ENCODE data around the gene PLCB1. TPM values are rescaled to one million over a fixed set of nuclear protein-coding genes. Genes with fewer than 3 reads are reported as not detected.
"Not testable (repeated sequence)": the region's sequence is repeated elsewhere in the genome, so short reads cannot be mapped to it uniquely, and the experiment has no call there.

PLCB1 gene
- total RNA-seq, 2 experiments from 2014 or later = 2.2 to 2.8 TPM

- DNase-seq = no peak
- Mint-ChIP-seq H3K9me3 (no peaks in the 10 kb centered on the region), H3K27ac (no peak overlapping the region), H3K4me3 (no peak overlapping the region), H3K4me1 (no peaks in the 10 kb centered on the region), H3K36me3 (no peaks in the 10 kb centered on the region), H3K27me3 (no peaks in the 10 kb centered on the region)
Measured at GRCh38 chr20:8849990-8850389, 717.9 kb downstream of the PLCB1 start.

DNA sequence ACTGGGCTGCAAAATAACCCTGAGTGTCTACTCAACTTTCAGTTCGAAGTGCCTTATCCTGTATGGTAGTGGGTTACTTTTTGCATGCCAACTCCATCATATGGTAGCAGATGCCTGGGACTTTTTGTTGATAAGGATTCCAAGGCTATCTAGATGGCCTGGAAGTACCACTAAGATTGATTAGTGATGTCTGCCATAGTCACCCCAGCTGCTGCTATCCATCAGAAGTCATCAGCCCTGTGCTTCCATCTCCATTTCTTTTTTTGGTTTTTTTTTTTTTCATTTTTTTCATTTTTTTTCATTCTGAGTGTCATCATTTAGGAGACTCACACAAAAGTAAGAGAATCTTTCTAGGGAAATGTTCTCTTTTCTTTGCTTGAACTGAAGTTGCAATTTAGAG is 719.4 kb downstream of the PLCB1 start:
- DNase-seq = no peak
- Mint-ChIP-seq H3K9me3 (no peaks in the 10 kb centered on the region), H3K27ac (no peak overlapping the region), H3K4me3 (no peak overlapping the region), H3K4me1 (no peaks in the 10 kb centered on the region), H3K27me3 (no peaks in the 10 kb centered on the region), H3K36me3 (no peaks in the 10 kb centered on the region)

DNA sequence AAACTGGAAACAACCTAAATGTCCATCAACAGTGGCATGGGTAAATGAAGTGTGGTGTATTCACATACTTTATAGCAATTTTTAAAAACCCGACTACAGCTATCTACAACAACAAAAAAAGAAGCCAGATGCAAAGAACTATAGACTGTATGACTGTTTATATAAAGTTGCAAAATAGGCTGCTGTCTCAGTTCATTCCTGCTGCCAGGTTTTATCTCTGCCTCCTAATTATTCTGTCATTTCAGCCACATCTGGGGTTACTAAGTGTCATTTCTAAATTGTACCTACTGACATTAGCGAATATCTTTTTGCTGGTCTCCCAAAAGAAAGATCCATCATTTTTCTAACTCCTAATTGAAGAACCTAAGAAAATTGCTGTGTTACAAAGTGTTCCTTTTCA is 719.9 kb downstream of the PLCB1 start:
- not testable (repeated sequence) for DNase-seq, H3K9me3 Mint-ChIP-seq, H3K27me3 Mint-ChIP-seq, H3K4me1 Mint-ChIP-seq, H3K36me3 Mint-ChIP-seq, H3K4me3 Mint-ChIP-seq, H3K27ac Mint-ChIP-seq

DNA sequence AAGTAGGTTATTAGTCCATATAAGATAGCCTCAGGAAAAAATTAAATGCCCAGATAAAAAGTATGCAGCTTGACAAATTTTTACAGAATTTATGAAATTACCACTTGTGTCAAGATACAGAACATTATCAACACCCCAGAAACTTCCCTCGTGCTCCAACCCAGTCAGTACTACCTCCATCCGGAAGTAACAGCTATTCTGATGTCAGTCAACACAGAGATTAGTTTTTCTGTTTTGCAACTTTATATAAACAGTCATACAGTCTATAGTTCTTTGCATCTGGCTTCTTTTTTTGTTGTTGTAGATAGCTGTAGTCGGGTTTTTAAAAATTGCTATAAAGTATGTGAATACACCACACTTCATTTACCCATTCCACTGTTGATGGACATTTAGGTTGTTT is 721.1 kb downstream of the PLCB1 start:
- not testable (repeated sequence) for H3K4me1 Mint-ChIP-seq, H3K4me3 Mint-ChIP-seq, H3K27me3 Mint-ChIP-seq, H3K27ac Mint-ChIP-seq, H3K36me3 Mint-ChIP-seq, H3K9me3 Mint-ChIP-seq, DNase-seq

DNA sequence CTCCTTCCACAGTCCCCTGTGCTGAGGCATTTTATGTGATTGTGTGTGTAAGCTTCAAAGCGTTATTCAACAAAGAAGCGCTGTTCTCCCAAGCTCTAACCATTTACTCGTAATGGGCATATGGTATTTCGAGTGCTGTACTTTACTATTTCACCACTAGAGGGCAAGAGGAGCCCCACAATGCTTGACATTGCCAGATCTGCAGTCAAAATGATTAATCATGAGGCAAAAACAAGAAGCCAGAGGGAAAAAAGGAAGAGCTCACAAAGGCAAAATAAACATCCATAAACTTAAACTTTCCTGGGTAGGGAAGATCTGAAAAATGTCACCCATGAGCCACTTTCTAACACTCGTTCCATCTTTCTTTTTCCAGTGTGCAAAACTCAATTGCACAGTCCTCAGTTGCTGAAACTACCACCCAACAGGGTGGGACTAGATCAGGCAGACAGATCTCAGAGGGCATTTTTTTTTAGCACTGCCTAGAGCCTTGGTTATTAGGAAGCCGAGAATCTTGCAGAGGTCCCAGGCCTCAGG is 721.8 kb downstream of the PLCB1 start:
- H3K4me1 Mint-ChIP-seq = no peaks in the 10 kb centered on the region
- no peak overlapping the region for H3K4me3 Mint-ChIP-seq
- no peaks in the 10 kb centered on the region for H3K27me3 Mint-ChIP-seq
- no peak for DNase-seq
- H3K36me3 Mint-ChIP-seq = no peaks in the 10 kb centered on the region
- H3K9me3 Mint-ChIP-seq = no peaks in the 10 kb centered on the region
- no peak overlapping the region for H3K27ac Mint-ChIP-seq

DNA sequence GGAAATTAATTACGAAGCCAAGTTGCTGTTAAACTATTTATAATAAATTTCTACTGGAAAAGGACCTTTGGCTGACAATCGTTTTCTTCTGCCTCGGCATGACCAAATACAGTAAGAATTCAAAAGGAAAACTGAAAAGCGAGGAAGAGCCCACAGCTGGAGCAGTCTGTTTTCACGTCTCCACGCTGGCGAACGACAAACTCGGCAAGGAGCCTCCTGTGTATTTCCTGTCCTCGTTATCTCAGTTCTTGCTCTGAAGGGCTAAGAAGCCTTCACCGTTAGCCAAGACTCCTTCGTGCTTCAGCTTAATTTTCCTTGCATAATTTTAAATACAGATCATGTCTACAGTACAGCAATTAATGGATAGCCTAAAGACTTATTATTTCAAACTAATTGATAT is 722.5 kb downstream of the PLCB1 start:
- H3K4me3 Mint-ChIP-seq = no peak overlapping the region
- no peaks in the 10 kb centered on the region for H3K9me3 Mint-ChIP-seq
- DNase-seq = no peak
- no peaks in the 10 kb centered on the region for H3K27me3 Mint-ChIP-seq
- H3K4me1 Mint-ChIP-seq = no peaks in the 10 kb centered on the region
- H3K36me3 Mint-ChIP-seq = no peaks in the 10 kb centered on the region
- H3K27ac Mint-ChIP-seq = no peak overlapping the region

DNA sequence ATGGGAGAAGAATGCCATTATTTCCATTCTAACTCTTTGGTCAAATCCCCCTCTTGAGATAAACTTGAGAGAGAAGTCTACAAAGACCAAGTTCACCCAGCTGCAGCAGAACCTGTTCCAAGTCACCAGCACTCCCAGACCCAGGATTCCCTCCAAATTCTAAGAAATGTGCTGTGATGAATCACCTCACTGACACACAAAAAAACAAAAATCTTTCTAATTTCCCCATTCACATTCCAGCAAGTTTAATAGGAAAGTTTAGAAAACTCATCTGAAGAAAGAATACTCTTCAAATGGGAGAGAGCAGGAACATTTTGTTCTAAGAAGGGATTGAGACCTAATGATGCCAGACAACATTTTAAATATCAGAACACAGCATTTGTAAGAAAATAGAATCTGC is 723.2 kb downstream of the PLCB1 start:
- no peak overlapping the region for H3K27ac Mint-ChIP-seq

GRCh38 chr20:8856668-8857067 is 724.6 kb downstream of the PLCB1 start:
- H3K4me1 Mint-ChIP-seq = no peaks in the 10 kb centered on the region
- no peaks in the 10 kb centered on the region for H3K27me3 Mint-ChIP-seq
- no peak overlapping the region for H3K4me3 Mint-ChIP-seq
- H3K27ac Mint-ChIP-seq = no peak overlapping the region
- H3K36me3 Mint-ChIP-seq = no peaks in the 10 kb centered on the region
- H3K9me3 Mint-ChIP-seq = no peaks in the 10 kb centered on the region
- no peak for DNase-seq

More for the DNA sequence above, 723.2 kb downstream of the PLCB1 start:
- Mint-ChIP-seq H3K9me3 (no peaks in the 10 kb centered on the region), H3K4me3 (no peak overlapping the region), H3K27me3 (no peaks in the 10 kb centered on the region), H3K36me3 (no peaks in the 10 kb centered on the region), H3K4me1 (no peaks in the 10 kb centered on the region)
- DNase-seq = no peak

- H3K4me1 Mint-ChIP-seq = no peaks in the 10 kb centered on the region
- H3K27ac Mint-ChIP-seq = no peak overlapping the region
- no peaks in the 10 kb centered on the region for H3K27me3 Mint-ChIP-seq
- DNase-seq = no peak
- H3K36me3 Mint-ChIP-seq = no peaks in the 10 kb centered on the region
- H3K4me3 Mint-ChIP-seq = no peak overlapping the region
- no peaks in the 10 kb centered on the region for H3K9me3 Mint-ChIP-seq
Measured at GRCh38 chr20:8858181-8858787, 726.2 kb downstream of the PLCB1 start.

- no peak for DNase-seq
- H3K27me3 Mint-ChIP-seq = no peaks in the 10 kb centered on the region
- no peak overlapping the region for H3K4me3 Mint-ChIP-seq
- H3K4me1 Mint-ChIP-seq = no peaks in the 10 kb centered on the region
- no peaks in the 10 kb centered on the region for H3K36me3 Mint-ChIP-seq
- H3K9me3 Mint-ChIP-seq = no peaks in the 10 kb centered on the region
- H3K27ac Mint-ChIP-seq = no peak overlapping the region
Measured at GRCh38 chr20:8860011-8860495, 728.0 kb downstream of the PLCB1 start.

- Mint-ChIP-seq H3K36me3 (no peaks in the 10 kb centered on the region), H3K4me3 (no peak overlapping the region), H3K4me1 (no peaks in the 10 kb centered on the region), H3K27ac (no peak overlapping the region), H3K27me3 (no peaks in the 10 kb centered on the region), H3K9me3 (no peaks in the 10 kb centered on the region)
- DNase-seq = no peak
Measured at GRCh38 chr20:8862092-8862491, 730.0 kb downstream of the PLCB1 start.

- Mint-ChIP-seq H3K36me3 (no peaks in the 10 kb centered on the region), H3K27me3 (no peaks in the 10 kb centered on the region), H3K9me3 (no peaks in the 10 kb centered on the region), H3K4me1 (no peaks in the 10 kb centered on the region), H3K27ac (no peak overlapping the region), H3K4me3 (no peak overlapping the region)
- no peak for DNase-seq
Measured at GRCh38 chr20:8865636-8866035, 733.6 kb downstream of the PLCB1 start.

DNA sequence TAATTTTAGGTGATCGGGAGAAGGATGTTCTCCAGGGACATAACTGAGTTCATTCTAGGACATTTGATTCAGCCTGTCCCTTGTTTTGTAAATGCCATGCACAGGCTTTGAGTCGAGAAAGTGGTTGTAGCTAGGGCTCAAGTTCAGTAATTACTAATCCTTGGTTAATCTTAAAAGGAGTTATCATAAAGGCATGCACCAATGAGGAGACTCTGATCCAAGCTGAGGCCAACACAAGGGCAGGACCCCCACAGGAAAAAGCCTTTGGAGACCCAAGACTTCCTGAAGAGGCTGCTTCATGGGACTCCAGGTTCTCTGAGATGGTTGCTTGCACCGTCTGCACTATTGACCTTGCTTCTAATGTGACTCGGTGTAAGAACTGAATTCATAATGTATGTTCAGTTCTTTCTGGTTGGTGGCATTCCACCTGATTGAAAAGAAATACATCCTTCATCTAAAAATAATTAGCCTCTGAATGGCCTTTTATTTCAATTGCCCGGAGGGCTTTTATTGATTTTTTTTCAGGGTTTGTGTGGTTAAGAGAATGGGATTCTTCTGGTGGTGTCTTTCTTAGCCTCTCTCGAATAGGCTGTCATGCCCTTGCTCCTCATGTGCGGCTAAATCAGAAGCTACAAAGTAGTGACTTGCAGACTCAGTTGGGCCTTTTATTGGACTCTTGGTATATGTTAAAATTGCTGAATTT is 735.1 kb downstream of the PLCB1 start:
- Mint-ChIP-seq H3K36me3 (no peaks in the 10 kb centered on the region), H3K27me3 (no peaks in the 10 kb centered on the region), H3K4me3 (no peak overlapping the region), H3K9me3 (no peaks in the 10 kb centered on the region), H3K4me1 (no peaks in the 10 kb centered on the region), H3K27ac (no peak overlapping the region)
- DNase-seq = no peak

- Mint-ChIP-seq H3K4me3 (no peak overlapping the region), H3K9me3 (no peaks in the 10 kb centered on the region), H3K36me3 (no peaks in the 10 kb centered on the region), H3K27me3 (no peaks in the 10 kb centered on the region), H3K27ac (no peak overlapping the region), H3K4me1 (no peaks in the 10 kb centered on the region)
- no peak for DNase-seq
Measured at GRCh38 chr20:8870652-8871051, 738.6 kb downstream of the PLCB1 start.

- DNase-seq = no peak
- Mint-ChIP-seq H3K4me1 (no peaks in the 10 kb centered on the region), H3K9me3 (no peaks in the 10 kb centered on the region), H3K27ac (no peak overlapping the region), H3K27me3 (no peaks in the 10 kb centered on the region), H3K36me3 (no peaks in the 10 kb centered on the region), H3K4me3 (no peak overlapping the region)
Measured at GRCh38 chr20:8874437-8874836, 742.4 kb downstream of the PLCB1 start.

DNA sequence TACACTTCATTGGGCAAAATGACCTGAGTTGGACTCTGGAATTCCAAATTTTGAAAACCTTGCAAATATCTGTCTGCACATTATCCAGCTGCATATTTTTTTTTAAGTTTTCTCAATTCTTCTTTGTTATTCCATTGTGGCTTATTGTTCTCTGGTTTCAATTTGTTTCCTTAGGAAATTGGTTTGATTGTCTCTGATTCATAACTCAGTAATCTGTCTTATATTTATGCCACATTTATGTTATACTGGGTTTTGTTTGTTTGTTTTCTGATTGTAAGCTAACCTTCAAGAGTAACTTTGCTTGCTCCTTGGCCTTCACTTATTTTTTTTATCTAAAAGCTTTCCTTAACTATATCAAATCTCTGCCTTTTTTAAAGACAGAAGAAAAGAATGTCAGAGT is 743.5 kb downstream of the PLCB1 start:
- no peaks in the 10 kb centered on the region for H3K4me1 Mint-ChIP-seq
- H3K9me3 Mint-ChIP-seq = no peaks in the 10 kb centered on the region
- H3K36me3 Mint-ChIP-seq = no peaks in the 10 kb centered on the region
- H3K27me3 Mint-ChIP-seq = no peaks in the 10 kb centered on the region
- no peak overlapping the region for H3K4me3 Mint-ChIP-seq
- no peak for DNase-seq
- no peak overlapping the region for H3K27ac Mint-ChIP-seq
